Breast epithelium (tissue), 4 donors: ENCODE data around the gene SMIM3. TPM values are rescaled to one million over a fixed set of nuclear protein-coding genes. Genes with fewer than 3 reads are reported as not detected.

Experiments used
- DNase-seq, 2 donors: peaks; one replicate each; pipeline ENCODE4 v3.0.0-alpha.2; 2019; ENCODE audit warnings: low spot score in 2 of 2
- H3K27ac ChIP-seq, 2 donors: fragments of 200-600 bp; sonication (generic) in 1 of 2; one replicate each; pipeline ENCODE4 v1.5.1; 2016 to 2019; ENCODE audit warnings: mild to moderate bottlenecking in 1 of 2
- H3K27me3 ChIP-seq, 2 donors: fragments of 200-600 bp; sonication (generic) in 1 of 2; one replicate each; pipeline versions ENCODE4 v1.5.1 to v1.6.0; 2017 to 2019; ENCODE audit warnings: control low read depth in 1 of 2, mild to moderate bottlenecking in 1 of 2
- H3K36me3 ChIP-seq: fragments of 200-600 bp; one replicate; pipeline ENCODE4 v1.5.1; 2019
- H3K4me1 ChIP-seq, 2 donors: fragments of 200-600 bp; sonication (generic); one replicate each; pipeline ENCODE4 v1.5.1; 2016 to 2019; ENCODE audit warnings: control low read depth in 1 of 2
- H3K4me3 ChIP-seq, 3 donors: fragments of 200-600 bp; sonication (generic); 1 replicate in 2 of 3; 2 replicates in 1 of 3; pipeline ENCODE4 v1.5.1; 2016 to 2019; ENCODE audit warnings: mild to moderate bottlenecking in 3 of 3, moderate library complexity in 2 of 3
- H3K9me3 ChIP-seq, 2 donors: fragments of 200-600 bp; sonication (generic) in 1 of 2; one replicate each; pipeline ENCODE4 v1.5.1; 2016 to 2019; ENCODE audit warnings: control low read depth in 1 of 2
- POLR2A ChIP-seq: fragments of 450-650 bp; IDR thresholded peaks from one replicate; pipeline ENCODE4 v1.6.1; 2016; ENCODE audit warnings: antibody characterized with exemption, mild to moderate bottlenecking, moderate library complexity
- POLR2AphosphoS5 ChIP-seq, 3 donors: sonication (generic); formaldehyde crosslinking; IDR thresholded peaks; one replicate each; pipeline ENCODE4 v1.6.1; 2017; ENCODE audit warnings: antibody characterized with exemption in 3 of 3
- intact Hi-C: fragments of 100-400 bp; cut with DNase I; formaldehyde crosslinking; loops from one replicate; pipeline ENCODE4 v1.15.1; 2023; ENCODE audit warnings: low total_unique reads
- total RNA-seq, 3 donors: library from RNA; depleted of rRNA; stranded (reverse); fragments of >200 nt; gene quantifications; one replicate each; pipeline ENCODE4 v1.1.0, GENCODE V29; 2016
- TF ChIP-seq, protein P1 (sequence below), 3 donors: fragments of 450-650 bp; IDR thresholded peaks; one replicate each; pipeline ENCODE4 v1.5.1; 2016 to 2017; ENCODE audit warnings: antibody characterized with exemption in 3 of 3, mild to moderate bottlenecking in 3 of 3, moderate library complexity in 3 of 3

The SMIM3 gene
- total RNA-seq, 3 donors from 2014 or later: 47.9 to 191 (median 81.0) TPM

DNA sequence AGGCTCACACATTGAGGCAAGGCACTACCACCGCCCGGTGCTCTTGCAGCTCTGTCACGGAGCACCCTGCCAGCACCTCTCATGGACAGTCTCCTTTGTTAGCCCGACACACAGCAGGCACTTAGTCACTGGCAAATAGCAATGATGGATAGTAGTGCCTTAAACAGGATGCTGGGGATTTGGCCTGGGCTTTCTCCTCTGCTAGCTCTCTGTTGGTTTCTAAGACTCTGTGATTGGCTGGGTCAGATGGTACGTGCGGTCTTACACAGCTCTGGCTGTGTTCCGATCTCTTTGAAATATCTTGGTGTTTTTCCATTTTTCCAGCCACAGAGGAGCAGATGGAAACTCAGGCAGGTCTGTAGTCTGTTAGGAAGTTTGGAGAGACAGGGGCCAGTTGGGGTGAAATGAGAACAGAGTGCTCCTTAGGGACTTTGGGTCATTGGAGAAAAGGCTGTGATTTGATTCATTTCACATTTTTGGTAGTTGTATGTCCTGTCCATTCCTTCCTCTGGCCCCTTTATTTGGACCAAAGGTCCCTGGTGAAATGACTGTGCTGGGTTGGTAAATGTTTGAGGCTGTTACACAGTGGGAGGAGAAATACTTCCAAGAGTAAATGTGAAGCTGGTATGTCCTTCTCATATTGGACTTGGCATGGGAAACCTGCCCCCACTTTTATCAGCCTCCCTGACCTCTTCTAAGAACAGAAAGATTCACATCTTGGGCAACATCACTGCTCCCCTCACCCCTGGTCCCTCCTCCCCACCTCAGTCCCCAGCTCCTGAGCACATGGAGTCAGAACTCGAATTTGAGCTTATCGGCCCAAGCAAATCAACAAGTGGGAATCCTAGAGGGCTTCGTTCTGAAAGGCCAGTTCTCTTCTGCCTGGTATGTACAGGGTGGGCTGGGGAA, 3.4 kb downstream of the SMIM3 start:
- peak; percentile 37 to 69 (median 41) for TF ChIP-seq POLR2AphosphoS5 (IDR thresholded peaks at IDR 0.05)
- TF ChIP-seq POLR2A: no peak
- Histone ChIP-seq H3K4me1 (peaks cover 9 to 31% of the 10 kb centered on the region in 2 donors), H3K36me3 (no peaks in the 10 kb centered on the region), H3K27me3 (no peaks in the 10 kb centered on the region), H3K4me3 (peak overlapping the region in 2 of 3 donors; percentile 67 to 89), H3K9me3 (no peaks in the 10 kb centered on the region), H3K27ac (peak overlapping the region; percentile 94 to 97)
- peak in 1 of 2 donors; percentile 51 for DNase-seq
- intact Hi-C loops: loop anchor here (2.0 kb wide), 1 partner anchor 15 kb away; no protein-coding TSS in a partner anchor

DNA sequence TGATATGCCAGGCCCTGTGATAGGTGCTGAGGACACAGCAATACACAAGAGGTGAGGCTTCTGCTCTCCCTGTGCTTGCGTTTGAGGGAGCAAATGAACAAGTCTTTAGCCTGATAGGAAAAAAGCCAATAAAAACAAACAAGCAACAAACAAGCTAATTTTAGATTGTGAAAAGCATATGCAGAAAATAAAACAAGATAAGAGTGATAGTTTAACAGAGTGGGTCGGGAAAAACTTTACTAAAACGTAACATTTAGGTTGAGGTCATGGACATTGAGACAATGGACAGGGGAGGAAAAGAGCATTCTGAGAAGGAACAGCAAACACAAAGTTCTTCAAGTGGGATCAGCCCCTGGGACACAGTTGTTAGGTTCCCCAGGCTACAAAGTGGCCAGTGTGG, 4.3 kb downstream of the SMIM3 start:
- intact Hi-C loops: loop anchor here (2.0 kb wide), 1 partner anchor 16 kb away; no protein-coding TSS in a partner anchor
- H3K4me3 ChIP-seq: peak overlapping the region in 1 of 3 donors; percentile 89

GRCh38 chr5:150783422-150783928, 4.9 kb downstream of the SMIM3 start:
- H3K9me3 ChIP-seq: no peaks in the 10 kb centered on the region
- intact Hi-C loops: loop anchor here (2.0 kb wide), 1 partner anchor 17 kb away; no protein-coding TSS in a partner anchor
- H3K36me3 ChIP-seq: no peaks in the 10 kb centered on the region
- H3K4me3 ChIP-seq: peak overlapping the region in 1 of 3 donors; percentile 89
- peaks cover 9 to 25% of the 10 kb centered on the region in 2 donors for H3K4me1 ChIP-seq
- DNase-seq: peak; percentile 54 to 77
- TF ChIP-seq POLR2A (no peak), POLR2AphosphoS5 (IDR thresholded peaks at IDR 0.05) (peak in 2 of 3 donors; percentile 67 to 72)
- H3K27me3 ChIP-seq: no peaks in the 10 kb centered on the region
- peak overlapping the region; percentile 94 to 97 for H3K27ac ChIP-seq

More for the DNA sequence above, 4.3 kb downstream of the SMIM3 start:
- H3K4me1 ChIP-seq: peaks cover 9 to 28% of the 10 kb centered on the region in 2 donors
- H3K36me3 ChIP-seq: no peaks in the 10 kb centered on the region
- TF ChIP-seq POLR2A: no peak
- no peak for TF ChIP-seq POLR2AphosphoS5 (IDR thresholded peaks at IDR 0.05)
- TF ChIP-seq, protein P1, sequence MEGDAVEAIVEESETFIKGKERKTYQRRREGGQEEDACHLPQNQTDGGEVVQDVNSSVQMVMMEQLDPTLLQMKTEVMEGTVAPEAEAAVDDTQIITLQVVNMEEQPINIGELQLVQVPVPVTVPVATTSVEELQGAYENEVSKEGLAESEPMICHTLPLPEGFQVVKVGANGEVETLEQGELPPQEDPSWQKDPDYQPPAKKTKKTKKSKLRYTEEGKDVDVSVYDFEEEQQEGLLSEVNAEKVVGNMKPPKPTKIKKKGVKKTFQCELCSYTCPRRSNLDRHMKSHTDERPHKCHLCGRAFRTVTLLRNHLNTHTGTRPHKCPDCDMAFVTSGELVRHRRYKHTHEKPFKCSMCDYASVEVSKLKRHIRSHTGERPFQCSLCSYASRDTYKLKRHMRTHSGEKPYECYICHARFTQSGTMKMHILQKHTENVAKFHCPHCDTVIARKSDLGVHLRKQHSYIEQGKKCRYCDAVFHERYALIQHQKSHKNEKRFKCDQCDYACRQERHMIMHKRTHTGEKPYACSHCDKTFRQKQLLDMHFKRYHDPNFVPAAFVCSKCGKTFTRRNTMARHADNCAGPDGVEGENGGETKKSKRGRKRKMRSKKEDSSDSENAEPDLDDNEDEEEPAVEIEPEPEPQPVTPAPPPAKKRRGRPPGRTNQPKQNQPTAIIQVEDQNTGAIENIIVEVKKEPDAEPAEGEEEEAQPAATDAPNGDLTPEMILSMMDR (IDR thresholded peaks at IDR 0.05): no peak
- peak overlapping the region; percentile 94 to 97 for H3K27ac ChIP-seq
- DNase-seq: no peak
- no peaks in the 10 kb centered on the region for H3K9me3 ChIP-seq
- no peaks in the 10 kb centered on the region for H3K27me3 ChIP-seq

- no peaks in the 10 kb centered on the region for H3K9me3 ChIP-seq
- H3K27me3 ChIP-seq: no peaks in the 10 kb centered on the region
- no peak overlapping the region for H3K4me3 ChIP-seq
- peaks cover 12 to 30% of the 10 kb centered on the region in 2 donors for H3K4me1 ChIP-seq
- DNase-seq: no peak
- H3K27ac ChIP-seq: peak overlapping the region in 1 of 2 donors; percentile 8
- no peaks in the 10 kb centered on the region for H3K36me3 ChIP-seq
- intact Hi-C loops: no loop called here
- TF ChIP-seq POLR2A: no peak
- TF ChIP-seq, protein P1 (IDR thresholded peaks at IDR 0.05): no peak
- TF ChIP-seq POLR2AphosphoS5 (IDR thresholded peaks at IDR 0.05): no peak
These were observed 7.4 kb downstream of the SMIM3 start for GRCh38 chr5:150785950-150786349.

DNA sequence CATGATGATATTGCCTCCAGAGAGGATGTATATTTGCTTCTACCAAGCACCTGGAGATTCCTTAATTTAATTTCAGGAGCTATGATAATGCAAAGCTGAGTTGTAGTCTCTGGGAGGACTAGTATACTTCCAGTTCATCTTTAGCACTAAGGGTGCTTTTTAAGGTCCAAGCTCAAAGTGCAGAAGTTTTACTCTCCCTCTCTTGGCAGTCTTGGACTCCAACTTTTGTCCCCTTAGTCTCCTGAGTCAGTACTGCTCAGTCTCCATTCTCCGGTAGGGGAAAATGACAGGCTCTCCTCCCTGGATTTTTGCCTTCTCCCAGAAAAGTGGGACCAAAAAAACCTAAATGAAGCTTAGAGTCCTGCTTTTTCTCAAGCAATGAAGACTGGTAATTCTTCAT, 8.3 kb downstream of the SMIM3 start:
- DNase-seq: no peak
- TF ChIP-seq POLR2AphosphoS5 (IDR thresholded peaks at IDR 0.05) (no peak), POLR2A (no peak)
- TF ChIP-seq, protein P1 (IDR thresholded peaks at IDR 0.05): no peak
- intact Hi-C loops: no loop called here
- Histone ChIP-seq H3K9me3 (no peaks in the 10 kb centered on the region), H3K4me1 (peaks cover 12 to 30% of the 10 kb centered on the region in 2 donors), H3K4me3 (no peak overlapping the region), H3K27me3 (no peaks in the 10 kb centered on the region), H3K36me3 (no peaks in the 10 kb centered on the region), H3K27ac (no peak overlapping the region)

DNA sequence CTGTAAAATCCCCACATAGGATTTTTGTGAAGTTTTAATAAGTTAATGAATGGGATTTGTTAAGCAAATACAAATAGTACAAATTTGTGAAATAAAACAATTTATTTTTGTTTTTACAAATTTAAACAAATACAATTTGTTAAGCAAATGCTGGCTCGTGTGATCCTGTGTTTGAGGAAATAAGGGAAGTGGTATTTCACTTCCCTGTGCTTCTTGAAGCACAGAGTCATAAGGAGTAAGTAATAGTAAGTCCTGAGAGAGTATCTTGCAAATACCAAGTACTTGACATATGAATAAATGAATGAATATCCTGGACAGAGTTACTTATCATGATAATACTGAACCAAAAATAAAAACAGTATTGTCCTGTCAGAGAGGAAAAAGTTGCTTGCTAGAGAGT, 9.1 kb downstream of the SMIM3 start:
- TF ChIP-seq POLR2AphosphoS5 (IDR thresholded peaks at IDR 0.05) (no peak), POLR2A (no peak)
- TF ChIP-seq, protein P1 (IDR thresholded peaks at IDR 0.05): no peak
- DNase-seq: no peak
- peak overlapping the region in 1 of 2 donors; percentile 5 for H3K27ac ChIP-seq
- no peaks in the 10 kb centered on the region for H3K9me3 ChIP-seq
- intact Hi-C loops: no loop called here
- H3K4me1 ChIP-seq: peaks cover 12 to 26% of the 10 kb centered on the region in 2 donors
- no peaks in the 10 kb centered on the region for H3K27me3 ChIP-seq
- no peaks in the 10 kb centered on the region for H3K36me3 ChIP-seq
- H3K4me3 ChIP-seq: no peak overlapping the region
